ENCODE data around the gene TP53I11.

The TP53I11 gene

GRCh38 chr11:44987506-44987905, 36.8 kb upstream of the TP53I11 start:
- in situ Hi-C loops (cut with HindIII; ENCODE audit: low sequenced_read_pairs) = no loop called here
- no peak for DNase-seq (ENCODE audit: low read depth)
- H3K4me3 ChIP-seq (ENCODE audit: low read depth, low read length) = no peak overlapping the region
- TF ChIP-seq, protein P1, sequence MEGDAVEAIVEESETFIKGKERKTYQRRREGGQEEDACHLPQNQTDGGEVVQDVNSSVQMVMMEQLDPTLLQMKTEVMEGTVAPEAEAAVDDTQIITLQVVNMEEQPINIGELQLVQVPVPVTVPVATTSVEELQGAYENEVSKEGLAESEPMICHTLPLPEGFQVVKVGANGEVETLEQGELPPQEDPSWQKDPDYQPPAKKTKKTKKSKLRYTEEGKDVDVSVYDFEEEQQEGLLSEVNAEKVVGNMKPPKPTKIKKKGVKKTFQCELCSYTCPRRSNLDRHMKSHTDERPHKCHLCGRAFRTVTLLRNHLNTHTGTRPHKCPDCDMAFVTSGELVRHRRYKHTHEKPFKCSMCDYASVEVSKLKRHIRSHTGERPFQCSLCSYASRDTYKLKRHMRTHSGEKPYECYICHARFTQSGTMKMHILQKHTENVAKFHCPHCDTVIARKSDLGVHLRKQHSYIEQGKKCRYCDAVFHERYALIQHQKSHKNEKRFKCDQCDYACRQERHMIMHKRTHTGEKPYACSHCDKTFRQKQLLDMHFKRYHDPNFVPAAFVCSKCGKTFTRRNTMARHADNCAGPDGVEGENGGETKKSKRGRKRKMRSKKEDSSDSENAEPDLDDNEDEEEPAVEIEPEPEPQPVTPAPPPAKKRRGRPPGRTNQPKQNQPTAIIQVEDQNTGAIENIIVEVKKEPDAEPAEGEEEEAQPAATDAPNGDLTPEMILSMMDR (IDR thresholded peaks at IDR 0.05; ENCODE audit: low read depth, low read length, missing control alignments) = no peak

- no peak overlapping the region for H3K4me3 ChIP-seq (ENCODE audit: low read depth, low read length)
- DNase-seq (ENCODE audit: low read depth) = no peak
- TF ChIP-seq, protein P1 (IDR thresholded peaks at IDR 0.05; ENCODE audit: low read depth, low read length, missing control alignments) = no peak
- in situ Hi-C loops (cut with HindIII; ENCODE audit: low sequenced_read_pairs) = no loop called here
These were observed 35.6 kb upstream of the TP53I11 start for GRCh38 chr11:44986315-44986714.

DNA sequence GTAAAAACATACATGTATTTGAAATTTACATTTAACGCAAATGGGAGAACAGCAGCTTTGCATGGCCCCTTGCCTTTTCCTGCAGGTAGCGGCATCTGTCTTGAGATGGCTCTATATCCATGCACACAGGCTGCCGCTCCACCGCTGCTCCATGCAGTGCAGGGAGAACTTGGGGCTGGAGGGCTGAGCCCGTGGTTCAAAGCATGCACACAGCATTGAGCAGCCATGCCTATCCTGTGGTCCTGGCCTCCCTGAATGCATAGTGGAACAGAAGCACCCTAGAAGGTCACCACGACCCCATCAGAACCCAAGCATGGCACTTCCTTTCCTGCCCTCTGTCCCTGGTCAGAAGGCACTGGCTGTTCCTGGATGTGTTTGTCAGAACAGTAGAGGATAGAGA, 35.0 kb upstream of the TP53I11 start:
- no peak overlapping the region for H3K4me3 ChIP-seq (ENCODE audit: low read depth, low read length)
- in situ Hi-C loops (cut with HindIII; ENCODE audit: low sequenced_read_pairs) = no loop called here
- TF ChIP-seq, protein P1 (IDR thresholded peaks at IDR 0.05; ENCODE audit: low read depth, low read length, missing control alignments) = no peak
- no peak for DNase-seq (ENCODE audit: low read depth)

- H3K4me3 ChIP-seq (ENCODE audit: low read depth, low read length) = no peak overlapping the region
- no peak for DNase-seq (ENCODE audit: low read depth)
- TF ChIP-seq, protein P1 (IDR thresholded peaks at IDR 0.05; ENCODE audit: low read depth, low read length, missing control alignments) = no peak
- in situ Hi-C loops (cut with HindIII; ENCODE audit: low sequenced_read_pairs) = no loop called here
These were observed 33.1 kb upstream of the TP53I11 start for GRCh38 chr11:44983786-44984185.

DNA sequence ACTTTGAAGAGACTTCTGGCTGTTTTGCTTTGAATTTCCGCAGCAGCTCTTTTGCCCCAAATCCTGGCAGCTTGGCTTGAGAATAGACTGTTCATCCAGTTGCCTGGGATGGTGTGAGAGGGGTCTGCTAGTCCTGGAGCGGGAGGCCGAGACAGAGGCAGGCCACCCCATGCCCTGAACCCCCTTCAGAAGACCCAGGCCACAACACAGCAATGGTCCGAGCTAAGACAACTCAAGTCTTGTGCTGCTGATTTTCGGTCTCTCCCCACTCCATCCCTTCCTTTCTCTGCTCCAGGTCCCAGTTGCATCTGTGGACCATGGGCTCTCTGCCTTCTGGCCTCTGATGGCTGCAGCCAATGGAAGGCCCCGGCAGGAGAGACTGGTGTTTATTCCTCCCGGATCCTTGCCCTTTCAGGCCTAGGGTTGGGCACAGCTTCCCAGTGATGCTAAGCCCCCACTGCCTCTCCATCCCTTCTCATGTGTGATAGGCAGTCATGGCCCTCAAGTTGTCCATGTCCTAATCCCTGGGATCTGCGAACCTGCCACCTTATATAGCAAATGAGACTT, 31.9 kb upstream of the TP53I11 start:
- DNase-seq (ENCODE audit: low read depth) = no peak
- no peak overlapping the region for H3K4me3 ChIP-seq (ENCODE audit: low read depth, low read length)
- in situ Hi-C loops (cut with HindIII; ENCODE audit: low sequenced_read_pairs) = no loop called here
- TF ChIP-seq, protein P1 (IDR thresholded peaks at IDR 0.05; ENCODE audit: low read depth, low read length, missing control alignments) = no peak

DNA sequence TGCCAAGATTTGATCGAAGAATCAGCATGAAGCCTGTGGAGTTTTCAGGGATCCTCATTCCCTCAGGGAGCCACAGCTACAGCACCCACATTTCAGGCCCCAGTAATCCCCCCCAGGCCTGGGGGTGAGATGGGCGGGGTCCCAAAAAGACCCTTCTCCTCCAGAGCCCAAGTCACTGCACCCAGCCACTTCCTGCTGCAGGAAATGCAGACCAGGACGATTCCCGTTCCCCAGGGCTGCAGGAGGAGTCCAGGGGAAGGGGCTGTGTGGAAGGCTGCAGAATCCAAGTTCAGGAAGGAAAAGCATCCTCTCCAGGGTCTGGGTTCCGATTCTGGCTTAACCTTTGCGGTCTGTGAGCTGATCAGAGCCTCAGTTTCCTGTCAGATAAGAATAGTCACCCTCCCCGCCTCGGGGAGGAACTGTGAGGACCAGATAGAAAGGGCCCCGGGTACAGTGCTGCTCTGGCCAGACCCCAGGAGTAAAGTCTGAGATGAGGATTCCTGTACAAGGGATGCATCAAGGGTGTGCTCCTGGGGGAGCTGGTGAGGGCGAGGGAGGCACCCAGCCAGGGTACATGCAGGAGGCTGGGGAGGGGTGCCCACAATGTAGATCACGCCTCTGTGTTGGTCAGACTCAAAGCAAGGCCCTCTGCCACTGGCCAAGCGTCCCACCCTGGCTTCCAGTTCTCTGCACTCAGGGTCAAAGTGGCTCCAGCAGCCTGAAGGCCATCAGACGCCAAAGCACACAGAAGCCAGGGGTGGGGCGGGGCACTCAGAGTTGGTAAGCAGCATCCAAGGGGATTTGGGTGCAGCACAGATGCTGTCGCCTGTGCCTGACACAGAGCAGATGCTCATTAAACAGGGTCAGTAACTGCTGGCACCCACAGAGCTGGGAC, 30.1 kb upstream of the TP53I11 start:
- TF ChIP-seq, protein P1 (IDR thresholded peaks at IDR 0.05; ENCODE audit: low read depth, low read length, missing control alignments) = no peak
- no peak overlapping the region for H3K4me3 ChIP-seq (ENCODE audit: low read depth, low read length)
- in situ Hi-C loops (cut with HindIII; ENCODE audit: low sequenced_read_pairs) = no loop called here
- no peak for DNase-seq (ENCODE audit: low read depth)
